ENCODE measurements around the gene METTL24. TPM values are rescaled to one million over a fixed set of nuclear protein-coding genes. Genes with fewer than 3 reads are reported as not detected.

Gene METTL24
- total RNA-seq, 4 donors from 2014 or later: 0.45 to 1.7 TPM; not detected in 2

DNA sequence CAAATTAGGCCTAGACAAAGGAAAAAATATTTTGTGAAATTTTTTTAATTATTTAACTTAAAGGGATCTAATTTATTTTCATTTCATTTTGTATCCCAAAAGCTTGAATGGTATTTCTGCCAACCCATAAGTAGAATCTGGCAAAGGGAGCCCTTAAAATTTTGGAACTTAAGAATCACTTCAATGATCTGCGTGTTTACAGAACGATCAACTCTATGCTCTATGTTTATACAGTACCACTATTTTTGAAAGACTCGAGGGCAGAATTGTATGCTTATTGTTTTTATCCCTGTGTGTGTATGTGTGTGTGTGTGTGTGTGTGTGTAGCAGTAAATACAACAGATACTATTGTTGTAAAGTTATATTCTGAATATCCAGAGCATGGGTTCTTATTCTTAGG is 39.2 kb downstream of the METTL24 start:
- Histone ChIP-seq H3K27me3 (no peaks in the 10 kb centered on the region), H3K4me1 (peaks cover under 1% of the 10 kb centered on the region), H3K9me3 (no peaks in the 10 kb centered on the region), H3K27ac (no peak overlapping the region), H3K4me3 (no peak overlapping the region), H3K36me3 (no peaks in the 10 kb centered on the region)
- no peak for DNase-seq (ENCODE audit: low spot score in 2 of 2)
- TF ChIP-seq POLR2AphosphoS5 (IDR thresholded peaks at IDR 0.05) (no peak), EP300 (IDR thresholded peaks at IDR 0.05) (no peak), CTCF (IDR thresholded peaks at IDR 0.05) (no peak), POLR2A (IDR thresholded peaks at IDR 0.05) (no peak)
- 71% methylated on average over 3 of the region's 3 CpGs for WGBS

DNA sequence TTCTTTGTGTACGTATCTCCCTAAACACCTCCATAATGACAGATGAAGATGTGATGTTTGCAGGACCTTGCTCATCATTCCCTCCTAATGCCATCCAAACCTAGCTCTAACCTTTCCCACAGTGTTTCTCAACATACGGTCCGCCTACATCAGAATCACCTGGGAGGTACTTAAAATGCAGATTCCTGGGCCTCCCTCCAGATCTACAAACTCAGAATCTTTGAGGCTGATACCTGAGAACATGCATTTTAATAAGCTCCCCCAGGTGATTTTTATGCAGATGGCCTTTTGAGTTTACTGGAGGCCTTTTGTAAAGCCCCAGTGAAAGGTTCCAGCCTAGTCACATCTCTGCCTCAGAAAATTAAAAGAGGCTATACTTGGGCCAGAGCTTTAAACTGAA is 40.5 kb downstream of the METTL24 start:
- no peaks in the 10 kb centered on the region for H3K4me1 ChIP-seq
- no peak overlapping the region for H3K27ac ChIP-seq
- H3K36me3 ChIP-seq: no peaks in the 10 kb centered on the region
- no peak for DNase-seq (ENCODE audit: low spot score in 2 of 2)
- 96% methylated on average over 3 of the region's 3 CpGs for WGBS
- no peaks in the 10 kb centered on the region for H3K9me3 ChIP-seq
- H3K27me3 ChIP-seq: no peaks in the 10 kb centered on the region
- TF ChIP-seq POLR2A (IDR thresholded peaks at IDR 0.05): no peak
- TF ChIP-seq POLR2AphosphoS5 (IDR thresholded peaks at IDR 0.05): no peak
- no peak for TF ChIP-seq EP300 (IDR thresholded peaks at IDR 0.05)
- no peak for TF ChIP-seq CTCF (IDR thresholded peaks at IDR 0.05)
- H3K4me3 ChIP-seq: no peak overlapping the region

- H3K4me1 ChIP-seq: no peaks in the 10 kb centered on the region
- no peak overlapping the region for H3K4me3 ChIP-seq
- no peak for DNase-seq (ENCODE audit: low spot score in 2 of 2)
- H3K36me3 ChIP-seq: no peaks in the 10 kb centered on the region
- 81% methylated on average over 1 of the region's 1 CpG for WGBS
- TF ChIP-seq POLR2AphosphoS5 (IDR thresholded peaks at IDR 0.05) (no peak), POLR2A (IDR thresholded peaks at IDR 0.05) (no peak)
- no peak overlapping the region for H3K27ac ChIP-seq
- H3K27me3 ChIP-seq: no peaks in the 10 kb centered on the region
- no peaks in the 10 kb centered on the region for H3K9me3 ChIP-seq
Observed at GRCh38 chr6:110317189-110317588, 41.0 kb downstream of the METTL24 start.

- 95% methylated on average over 3 of the region's 3 CpGs for WGBS
- DNase-seq (ENCODE audit: low spot score in 2 of 2): no peak
- Histone ChIP-seq H3K4me3 (no peak overlapping the region), H3K9me3 (no peaks in the 10 kb centered on the region), H3K27me3 (no peaks in the 10 kb centered on the region), H3K27ac (no peak overlapping the region), H3K4me1 (no peaks in the 10 kb centered on the region), H3K36me3 (no peaks in the 10 kb centered on the region)
- no peak for TF ChIP-seq POLR2A (IDR thresholded peaks at IDR 0.05)
- no peak for TF ChIP-seq CTCF (IDR thresholded peaks at IDR 0.05)
- no peak for TF ChIP-seq EP300 (IDR thresholded peaks at IDR 0.05)
- TF ChIP-seq POLR2AphosphoS5 (IDR thresholded peaks at IDR 0.05): no peak
Observed at GRCh38 chr6:110315869-110316398, 42.2 kb downstream of the METTL24 start.

DNA sequence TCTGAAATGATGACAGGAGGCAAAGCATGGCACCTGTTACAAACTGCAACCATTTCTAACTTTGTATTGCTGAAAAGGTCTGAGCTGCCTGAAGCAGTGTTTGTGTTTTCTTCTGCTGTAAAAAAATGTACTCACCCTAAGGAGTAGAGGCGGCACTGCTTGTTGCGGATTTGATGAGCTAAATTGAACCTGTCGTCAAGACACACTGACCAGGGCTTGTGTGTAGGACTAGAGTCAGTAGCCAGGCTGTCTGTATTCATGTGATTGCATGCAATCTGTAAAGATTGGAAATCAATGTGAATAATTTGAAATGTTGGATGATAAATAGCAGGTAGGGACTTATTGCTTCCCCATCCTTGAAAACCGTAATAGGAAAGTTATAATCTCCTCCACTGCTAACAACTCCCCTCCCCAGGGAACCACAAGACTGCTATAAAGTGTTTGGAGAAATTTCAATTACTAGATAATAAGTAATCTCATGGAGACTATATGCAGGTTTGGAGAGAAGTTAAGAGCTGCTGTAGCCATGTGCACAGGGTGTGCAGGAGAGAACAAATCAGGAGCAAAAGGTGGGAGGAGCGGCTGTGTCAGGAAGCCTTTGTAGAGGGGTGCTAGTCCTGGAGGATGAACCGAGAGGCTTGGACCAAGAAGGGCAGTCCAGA is 42.8 kb downstream of the METTL24 start:
- DNase-seq (ENCODE audit: low spot score in 2 of 2): no peak
- no peaks in the 10 kb centered on the region for H3K27me3 ChIP-seq
- no peaks in the 10 kb centered on the region for H3K4me1 ChIP-seq
- WGBS: 80% methylated on average over 6 of the region's 6 CpGs
- TF ChIP-seq EP300 (IDR thresholded peaks at IDR 0.05) (no peak), CTCF (IDR thresholded peaks at IDR 0.05) (no peak), POLR2A (IDR thresholded peaks at IDR 0.05) (no peak), POLR2AphosphoS5 (IDR thresholded peaks at IDR 0.05) (no peak)
- no peak overlapping the region for H3K4me3 ChIP-seq
- H3K36me3 ChIP-seq: no peaks in the 10 kb centered on the region
- no peaks in the 10 kb centered on the region for H3K9me3 ChIP-seq
- no peak overlapping the region for H3K27ac ChIP-seq
